HepG2 (cell line): ENCODE results near the gene GPBAR1. TPM values are rescaled to one million over a fixed set of nuclear protein-coding genes. Genes with fewer than 3 reads are reported as not detected.

Experiments used
- CHCHD3 ChIP-seq: sonication (generic); formaldehyde crosslinking; IDR thresholded peaks from 2 replicates; pipeline ENCODE4 v1.8.0; 2022; ENCODE audit warnings: mild to moderate bottlenecking, missing genetic modification reagents, moderate library complexity
- ELF3 ChIP-seq: IDR thresholded peaks from 2 replicates; pipeline ENCODE4 v1.6.1; 2016; ENCODE audit warnings: missing genetic modification reagents, missing compliant biosample characterization
- FOSL2 ChIP-seq: sonication (generic); formaldehyde crosslinking; IDR thresholded peaks from 2 replicates; pipeline ENCODE4 v1.4.0; 2020; ENCODE audit warnings: missing genetic modification reagents
- HOXA9 ChIP-seq: sonication (generic); formaldehyde crosslinking; IDR thresholded peaks from 2 replicates; pipeline ENCODE4 v1.8.1; 2022; ENCODE audit warnings: missing genetic modification reagents, mild to moderate bottlenecking, moderate library complexity, borderline replicate concordance
- KLF15 ChIP-seq: sonication (generic); formaldehyde crosslinking; IDR thresholded peaks from 2 replicates; pipeline ENCODE4 v1.8.1; 2023; ENCODE audit warnings: borderline replicate concordance, mild to moderate bottlenecking, inconsistent platforms, missing genetic modification reagents, mixed read lengths
- MIXL1 ChIP-seq: IDR thresholded peaks from 2 replicates; pipeline ENCODE4 v1.6.1; 2016
- ZBTB8A ChIP-seq: sonication (generic); formaldehyde crosslinking; IDR thresholded peaks from 2 replicates; pipeline ENCODE4 v1.4.0; 2020; ENCODE audit warnings: mild to moderate bottlenecking, low read depth, missing genetic modification reagents, borderline replicate concordance
- ZNF180 ChIP-seq: sonication (generic); formaldehyde crosslinking; IDR thresholded peaks from 2 replicates; pipeline ENCODE4 v1.4.0; 2020; ENCODE audit warnings: low read depth, missing genetic modification reagents, borderline replicate concordance
- ZNF331 ChIP-seq: sonication (generic); formaldehyde crosslinking; IDR thresholded peaks from 2 replicates; pipeline ENCODE4 v1.4.0; 2020; ENCODE audit warnings: missing genetic modification reagents
- ZNF382 ChIP-seq: sonication (generic); formaldehyde crosslinking; IDR thresholded peaks from 2 replicates; pipeline ENCODE4 v1.5.0; 2020; ENCODE audit warnings: missing genetic modification reagents, mild to moderate bottlenecking, borderline replicate concordance
- polyA plus RNA-seq, 8 experiments: library from polyadenylated mRNA; depleted of rRNA in 3 of 8; stranded (reverse) in 7 of 8; unstranded in 1 of 8; fragments of >200 nt; fragmentation: Illumina TruSeq in 4 of 8; extraction: Trizol in 4 of 8; gene quantifications; 2 replicates each; pipeline versions ENCODE4 v1.2.1 to v1.2.3, GENCODE V29; 2011 to 2016; ENCODE audit warnings: low read depth in 4 of 8, missing spikeins in 1 of 8, mixed read lengths in 1 of 8; ENCODE audit not compliant: insufficient read depth in 1 of 8
- total RNA-seq, 5 experiments: library from RNA; depleted of rRNA; stranded (reverse); fragments of >200 nt; fragmentation: Illumina TruSeq; extraction: Trizol; gene quantifications; 2 replicates each; pipeline ENCODE4 v1.2.3, GENCODE V29; 2016; ENCODE audit warnings: low read depth in 1 of 5
- TF ChIP-seq, protein P1 (sequence below): sonication (generic); formaldehyde crosslinking; IDR thresholded peaks from 2 replicates; pipeline ENCODE4 v1.5.1; 2020; ENCODE audit warnings: missing genetic modification reagents, mild to moderate bottlenecking, borderline replicate concordance
- TF ChIP-seq, protein P2 (sequence below): sonication (generic); formaldehyde crosslinking; IDR thresholded peaks from 2 replicates; pipeline ENCODE4 v1.4.0; 2020; ENCODE audit warnings: missing genetic modification reagents, borderline replicate concordance
- TF ChIP-seq, protein P3 (sequence below): sonication (generic); formaldehyde crosslinking; IDR thresholded peaks from 2 replicates; pipeline ENCODE4 v1.8.0; 2023; ENCODE audit warnings: mild to moderate bottlenecking, missing genetic modification reagents
- TF ChIP-seq, protein P4 (sequence below): sonication (generic); formaldehyde crosslinking; IDR thresholded peaks from 2 replicates; pipeline ENCODE4 v1.9.0; 2021; ENCODE audit warnings: missing genetic modification reagents, borderline replicate concordance
- TF ChIP-seq, protein P5 (sequence below): sonication (generic); formaldehyde crosslinking; IDR thresholded peaks from 2 replicates; pipeline ENCODE4 v1.4.0; 2020; ENCODE audit warnings: mild to moderate bottlenecking, missing genetic modification reagents

The GPBAR1 gene
- total and polyA plus RNA-seq, 2 of the 13 experiments (the other 11 are each of a cell fraction or from before 2014, with no cell fraction given): 0.05 to 0.09 TPM

DNA sequence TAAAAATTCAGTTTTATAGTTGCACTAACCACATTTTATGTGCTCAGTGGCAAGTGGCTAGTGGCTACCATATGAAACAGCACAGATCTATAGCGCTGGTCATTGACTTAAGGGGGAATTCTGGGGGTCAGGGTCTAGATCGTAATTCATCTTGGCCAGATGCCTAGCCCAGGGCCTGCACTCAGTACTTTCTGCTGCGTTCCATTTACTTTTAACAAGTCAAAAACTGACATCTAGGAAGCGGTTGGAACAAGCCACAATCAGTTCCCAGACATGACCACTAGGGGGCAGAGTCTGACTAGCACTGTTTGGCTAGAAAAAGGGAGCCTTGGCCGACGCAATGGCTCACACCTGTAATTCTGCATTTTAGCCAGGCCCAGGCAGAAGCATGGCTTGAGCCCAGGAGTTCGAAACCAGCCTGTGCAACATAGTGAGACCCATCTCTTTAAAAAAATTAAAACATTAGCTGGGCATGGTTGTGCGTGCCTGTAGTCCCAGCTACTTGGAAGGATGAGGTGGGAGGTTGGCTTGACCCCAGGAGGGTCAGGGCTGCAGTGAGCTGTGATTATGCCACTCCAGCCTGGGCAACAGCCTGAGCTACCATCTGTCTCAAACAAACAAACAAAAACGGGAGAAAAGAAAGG is 40.5 kb downstream of the GPBAR1 start (continued):
- TF ChIP-seq, protein P1, sequence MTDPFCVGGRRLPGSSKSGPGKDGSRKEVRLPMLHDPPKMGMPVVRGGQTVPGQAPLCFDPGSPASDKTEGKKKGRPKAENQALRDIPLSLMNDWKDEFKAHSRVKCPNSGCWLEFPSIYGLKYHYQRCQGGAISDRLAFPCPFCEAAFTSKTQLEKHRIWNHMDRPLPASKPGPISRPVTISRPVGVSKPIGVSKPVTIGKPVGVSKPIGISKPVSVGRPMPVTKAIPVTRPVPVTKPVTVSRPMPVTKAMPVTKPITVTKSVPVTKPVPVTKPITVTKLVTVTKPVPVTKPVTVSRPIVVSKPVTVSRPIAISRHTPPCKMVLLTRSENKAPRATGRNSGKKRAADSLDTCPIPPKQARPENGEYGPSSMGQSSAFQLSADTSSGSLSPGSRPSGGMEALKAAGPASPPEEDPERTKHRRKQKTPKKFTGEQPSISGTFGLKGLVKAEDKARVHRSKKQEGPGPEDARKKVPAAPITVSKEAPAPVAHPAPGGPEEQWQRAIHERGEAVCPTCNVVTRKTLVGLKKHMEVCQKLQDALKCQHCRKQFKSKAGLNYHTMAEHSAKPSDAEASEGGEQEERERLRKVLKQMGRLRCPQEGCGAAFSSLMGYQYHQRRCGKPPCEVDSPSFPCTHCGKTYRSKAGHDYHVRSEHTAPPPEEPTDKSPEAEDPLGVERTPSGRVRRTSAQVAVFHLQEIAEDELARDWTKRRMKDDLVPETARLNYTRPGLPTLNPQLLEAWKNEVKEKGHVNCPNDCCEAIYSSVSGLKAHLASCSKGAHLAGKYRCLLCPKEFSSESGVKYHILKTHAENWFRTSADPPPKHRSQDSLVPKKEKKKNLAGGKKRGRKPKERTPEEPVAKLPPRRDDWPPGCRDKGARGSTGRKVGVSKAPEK (CRISPR knock-in tag): no peak
- TF ChIP-seq, protein P2, sequence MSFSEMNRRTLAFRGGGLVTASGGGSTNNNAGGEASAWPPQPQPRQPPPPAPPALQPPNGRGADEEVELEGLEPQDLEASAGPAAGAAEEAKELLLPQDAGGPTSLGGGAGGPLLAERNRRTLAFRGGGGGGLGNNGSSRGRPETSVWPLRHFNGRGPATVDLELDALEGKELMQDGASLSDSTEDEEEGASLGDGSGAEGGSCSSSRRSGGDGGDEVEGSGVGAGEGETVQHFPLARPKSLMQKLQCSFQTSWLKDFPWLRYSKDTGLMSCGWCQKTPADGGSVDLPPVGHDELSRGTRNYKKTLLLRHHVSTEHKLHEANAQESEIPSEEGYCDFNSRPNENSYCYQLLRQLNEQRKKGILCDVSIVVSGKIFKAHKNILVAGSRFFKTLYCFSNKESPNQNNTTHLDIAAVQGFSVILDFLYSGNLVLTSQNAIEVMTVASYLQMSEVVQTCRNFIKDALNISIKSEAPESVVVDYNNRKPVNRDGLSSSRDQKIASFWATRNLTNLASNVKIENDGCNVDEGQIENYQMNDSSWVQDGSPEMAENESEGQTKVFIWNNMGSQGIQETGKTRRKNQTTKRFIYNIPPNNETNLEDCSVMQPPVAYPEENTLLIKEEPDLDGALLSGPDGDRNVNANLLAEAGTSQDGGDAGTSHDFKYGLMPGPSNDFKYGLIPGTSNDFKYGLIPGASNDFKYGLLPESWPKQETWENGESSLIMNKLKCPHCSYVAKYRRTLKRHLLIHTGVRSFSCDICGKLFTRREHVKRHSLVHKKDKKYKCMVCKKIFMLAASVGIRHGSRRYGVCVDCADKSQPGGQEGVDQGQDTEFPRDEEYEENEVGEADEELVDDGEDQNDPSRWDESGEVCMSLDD (CRISPR knock-in tag): no peak
- TF ChIP-seq ZNF382 (CRISPR knock-in tag): no peak
- no peak for TF ChIP-seq KLF15 (CRISPR knock-in tag)
- TF ChIP-seq ZBTB8A (CRISPR knock-in tag): no peak
- peak; percentile 58 for TF ChIP-seq FOSL2 (CRISPR knock-in tag)
- TF ChIP-seq ZNF180 (CRISPR knock-in tag): no peak
- peak; percentile 90 for TF ChIP-seq ZNF331
- TF ChIP-seq, protein P3, sequence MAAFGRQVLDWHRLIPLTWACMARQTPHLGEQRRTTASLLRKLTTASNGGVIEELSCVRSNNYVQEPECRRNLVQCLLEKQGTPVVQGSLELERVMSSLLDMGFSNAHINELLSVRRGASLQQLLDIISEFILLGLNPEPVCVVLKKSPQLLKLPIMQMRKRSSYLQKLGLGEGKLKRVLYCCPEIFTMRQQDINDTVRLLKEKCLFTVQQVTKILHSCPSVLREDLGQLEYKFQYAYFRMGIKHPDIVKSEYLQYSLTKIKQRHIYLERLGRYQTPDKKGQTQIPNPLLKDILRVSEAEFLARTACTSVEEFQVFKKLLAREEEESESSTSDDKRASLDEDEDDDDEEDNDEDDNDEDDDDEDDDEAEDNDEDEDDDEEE: no peak; the same call in 1 of the 2 replicates
- TF ChIP-seq HOXA9 (CRISPR knock-in tag): no peak
- TF ChIP-seq, protein P4, sequence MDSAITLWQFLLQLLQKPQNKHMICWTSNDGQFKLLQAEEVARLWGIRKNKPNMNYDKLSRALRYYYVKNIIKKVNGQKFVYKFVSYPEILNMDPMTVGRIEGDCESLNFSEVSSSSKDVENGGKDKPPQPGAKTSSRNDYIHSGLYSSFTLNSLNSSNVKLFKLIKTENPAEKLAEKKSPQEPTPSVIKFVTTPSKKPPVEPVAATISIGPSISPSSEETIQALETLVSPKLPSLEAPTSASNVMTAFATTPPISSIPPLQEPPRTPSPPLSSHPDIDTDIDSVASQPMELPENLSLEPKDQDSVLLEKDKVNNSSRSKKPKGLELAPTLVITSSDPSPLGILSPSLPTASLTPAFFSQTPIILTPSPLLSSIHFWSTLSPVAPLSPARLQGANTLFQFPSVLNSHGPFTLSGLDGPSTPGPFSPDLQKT (CRISPR knock-in tag): no peak
- peak; percentile 83 for TF ChIP-seq MIXL1 (CRISPR knock-in tag)
- TF ChIP-seq ELF3 (CRISPR knock-in tag): peak; percentile 68
- TF ChIP-seq CHCHD3: no peak
- TF ChIP-seq, protein P5, sequence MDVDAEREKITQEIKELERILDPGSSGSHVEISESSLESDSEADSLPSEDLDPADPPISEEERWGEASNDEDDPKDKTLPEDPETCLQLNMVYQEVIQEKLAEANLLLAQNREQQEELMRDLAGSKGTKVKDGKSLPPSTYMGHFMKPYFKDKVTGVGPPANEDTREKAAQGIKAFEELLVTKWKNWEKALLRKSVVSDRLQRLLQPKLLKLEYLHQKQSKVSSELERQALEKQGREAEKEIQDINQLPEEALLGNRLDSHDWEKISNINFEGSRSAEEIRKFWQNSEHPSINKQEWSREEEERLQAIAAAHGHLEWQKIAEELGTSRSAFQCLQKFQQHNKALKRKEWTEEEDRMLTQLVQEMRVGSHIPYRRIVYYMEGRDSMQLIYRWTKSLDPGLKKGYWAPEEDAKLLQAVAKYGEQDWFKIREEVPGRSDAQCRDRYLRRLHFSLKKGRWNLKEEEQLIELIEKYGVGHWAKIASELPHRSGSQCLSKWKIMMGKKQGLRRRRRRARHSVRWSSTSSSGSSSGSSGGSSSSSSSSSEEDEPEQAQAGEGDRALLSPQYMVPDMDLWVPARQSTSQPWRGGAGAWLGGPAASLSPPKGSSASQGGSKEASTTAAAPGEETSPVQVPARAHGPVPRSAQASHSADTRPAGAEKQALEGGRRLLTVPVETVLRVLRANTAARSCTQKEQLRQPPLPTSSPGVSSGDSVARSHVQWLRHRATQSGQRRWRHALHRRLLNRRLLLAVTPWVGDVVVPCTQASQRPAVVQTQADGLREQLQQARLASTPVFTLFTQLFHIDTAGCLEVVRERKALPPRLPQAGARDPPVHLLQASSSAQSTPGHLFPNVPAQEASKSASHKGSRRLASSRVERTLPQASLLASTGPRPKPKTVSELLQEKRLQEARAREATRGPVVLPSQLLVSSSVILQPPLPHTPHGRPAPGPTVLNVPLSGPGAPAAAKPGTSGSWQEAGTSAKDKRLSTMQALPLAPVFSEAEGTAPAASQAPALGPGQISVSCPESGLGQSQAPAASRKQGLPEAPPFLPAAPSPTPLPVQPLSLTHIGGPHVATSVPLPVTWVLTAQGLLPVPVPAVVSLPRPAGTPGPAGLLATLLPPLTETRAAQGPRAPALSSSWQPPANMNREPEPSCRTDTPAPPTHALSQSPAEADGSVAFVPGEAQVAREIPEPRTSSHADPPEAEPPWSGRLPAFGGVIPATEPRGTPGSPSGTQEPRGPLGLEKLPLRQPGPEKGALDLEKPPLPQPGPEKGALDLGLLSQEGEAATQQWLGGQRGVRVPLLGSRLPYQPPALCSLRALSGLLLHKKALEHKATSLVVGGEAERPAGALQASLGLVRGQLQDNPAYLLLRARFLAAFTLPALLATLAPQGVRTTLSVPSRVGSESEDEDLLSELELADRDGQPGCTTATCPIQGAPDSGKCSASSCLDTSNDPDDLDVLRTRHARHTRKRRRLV: no peak
